K562 (cell line): Measurements from ENCODE around the gene FKRP. TPM values are rescaled to one million over a fixed set of nuclear protein-coding genes. Genes with fewer than 3 reads are reported as not detected.

Experiments used
- CBX2 ChIP-seq: fragments of 200-600 bp; sonication (generic); IDR thresholded peaks from one replicate; pipeline ENCODE4 v1.6.1; 2012; ENCODE audit warnings: mild to moderate bottlenecking, low read length, inconsistent platforms; ENCODE audit not compliant: insufficient read depth, poor library complexity, severe bottlenecking
- CREB1 ChIP-seq, 2 experiments: sonication (generic) in 1 of 2; formaldehyde crosslinking in 1 of 2; IDR thresholded peaks; 2 replicates each; pipeline versions ENCODE4 v1.6.1 to v1.8.0; 2012 to 2022; ENCODE audit warnings: inconsistent platforms in 1 of 2, mild to moderate bottlenecking in 1 of 2, missing genetic modification reagents in 1 of 2, moderate library complexity in 1 of 2
- GTF2E2 ChIP-seq: fragments of 200-800 bp; sonication (Bioruptor generic); IDR thresholded peaks from 2 replicates; pipeline ENCODE4 v1.6.1; 2016; ENCODE audit warnings: missing genetic modification characterization, missing compliant biosample characterization
- HDAC6 ChIP-seq: IDR thresholded peaks from 2 replicates; pipeline ENCODE4 v1.6.1; 2012; ENCODE audit warnings: low read depth, mild to moderate bottlenecking, control low read depth, inconsistent platforms, low read length, moderate library complexity
- HDAC8 ChIP-seq: fragments of 450-650 bp; IDR thresholded peaks from 2 replicates; pipeline ENCODE4 v1.6.1; 2016; ENCODE audit warnings: mild to moderate bottlenecking, missing genetic modification characterization, moderate library complexity, missing compliant biosample characterization
- HEY1 ChIP-seq: fragments of 250-450 bp; sonication (Bioruptor Pico); IDR thresholded peaks from 2 replicates; pipeline ENCODE4 v1.5.0; 2020; ENCODE audit warnings: mild to moderate bottlenecking, moderate library complexity, borderline replicate concordance
- ILK ChIP-seq: fragments of 450-650 bp; IDR thresholded peaks from 2 replicates; pipeline ENCODE4 v1.6.1; 2016; ENCODE audit warnings: missing genetic modification characterization, low read depth, mild to moderate bottlenecking, missing compliant biosample characterization, moderate library complexity, borderline replicate concordance
- KDM1A ChIP-seq, 2 experiments: fragments of 450-650 bp; IDR thresholded peaks; 2 replicates each; pipeline ENCODE4 v1.6.1; 2016; ENCODE audit warnings: mild to moderate bottlenecking in 2 of 2
- MCM2 ChIP-seq: fragments of 450-650 bp; IDR thresholded peaks from 2 replicates; pipeline ENCODE4 v1.6.1; 2017; ENCODE audit warnings: low read depth, mild to moderate bottlenecking
- MIER1 ChIP-seq: fragments of 450-650 bp; IDR thresholded peaks from 2 replicates; pipeline ENCODE4 v1.6.1; 2016; ENCODE audit warnings: antibody characterized with exemption, mild to moderate bottlenecking, low read depth
- MYC ChIP-seq, 2 experiments: fragments of 250-450 bp in 1 of 2; sonication (Bioruptor Pico) in 1 of 2; IDR thresholded peaks; 2 replicates each; pipeline versions ENCODE4 v1.5.1 to v1.6.1; 2012 to 2021; ENCODE audit warnings: low read depth in 2 of 2, borderline replicate concordance in 1 of 2, improper control_type of control experiment in 1 of 2, low read length in 1 of 2, mild to moderate bottlenecking in 1 of 2, moderate library complexity in 1 of 2
- MYNN ChIP-seq, 2 experiments: sonication (generic); formaldehyde crosslinking in 1 of 2; IDR thresholded peaks; 2 replicates each; pipeline versions ENCODE4 v1.5.0 to v1.6.1; 2016 to 2020; ENCODE audit warnings: antibody characterized with exemption in 1 of 2, missing genetic modification reagents in 1 of 2
- NCOA6 ChIP-seq: fragments of 450-650 bp; IDR thresholded peaks from 2 replicates; pipeline ENCODE4 v1.6.1; 2017; ENCODE audit warnings: mild to moderate bottlenecking
- NELFE ChIP-seq: IDR thresholded peaks from 2 replicates; pipeline ENCODE4 v1.6.1; 2011; ENCODE audit warnings: mild to moderate bottlenecking; ENCODE audit not compliant: insufficient read depth, insufficient read length
- NFIC ChIP-seq: fragments of 450-650 bp; IDR thresholded peaks from 2 replicates; pipeline ENCODE4 v1.6.1; 2017; ENCODE audit warnings: mild to moderate bottlenecking, inconsistent platforms
- NFXL1 ChIP-seq: fragments of 450-650 bp; formaldehyde crosslinking; IDR thresholded peaks from 2 replicates; pipeline ENCODE4 v1.4.0; 2021; ENCODE audit warnings: mild to moderate bottlenecking
- NONO ChIP-seq, 2 experiments: fragments of 200-400 bp in 1 of 2; fragments of 450-650 bp in 1 of 2; formaldehyde crosslinking in 1 of 2; IDR thresholded peaks; 2 replicates each; pipeline ENCODE4 v1.6.1; 2017; ENCODE audit warnings: low read depth in 2 of 2, mild to moderate bottlenecking in 2 of 2, moderate library complexity in 2 of 2, low read length in 1 of 2
- RB1 ChIP-seq: fragments of 450-650 bp; IDR thresholded peaks from 2 replicates; pipeline ENCODE4 v1.6.1; 2017; ENCODE audit warnings: low read depth, mild to moderate bottlenecking
- RBM14 ChIP-seq: fragments of 200-400 bp; formaldehyde crosslinking; IDR thresholded peaks from 2 replicates; pipeline ENCODE4 v1.6.1; 2018; ENCODE audit warnings: low read depth, mild to moderate bottlenecking, low read length, moderate library complexity, borderline replicate concordance; ENCODE audit not compliant: insufficient read depth
- SNAPC5 ChIP-seq: fragments of 250-450 bp; sonication (Bioruptor Pico); IDR thresholded peaks from 2 replicates; pipeline ENCODE4 v1.8.0; 2021; ENCODE audit warnings: moderate library complexity, mild to moderate bottlenecking, inconsistent platforms
- SRF ChIP-seq, 2 experiments: fragments of 250-450, 450-650 bp in 1 of 2; sonication (Bioruptor Pico) in 1 of 2; sonication (generic) in 1 of 2; formaldehyde crosslinking; IDR thresholded peaks; 2 replicates each; pipeline versions ENCODE4 v1.5.0 to v1.5.1; 2020 to 2022; ENCODE audit warnings: mild to moderate bottlenecking in 1 of 2, missing genetic modification reagents in 1 of 2
- ZKSCAN8 ChIP-seq: fragments of 200-800 bp; sonication (Bioruptor generic); IDR thresholded peaks from 2 replicates; pipeline ENCODE4 v1.6.1; 2016; ENCODE audit warnings: missing genetic modification characterization, missing compliant biosample characterization
- ZNF121 ChIP-seq: sonication (generic); formaldehyde crosslinking; conservative IDR thresholded peaks from 2 replicates; pipeline ENCODE4 v1.8.0; 2022; ENCODE audit warnings: missing genetic modification reagents
- ZNF197 ChIP-seq: fragments of 200-800 bp; sonication (Bioruptor generic); IDR thresholded peaks from 2 replicates; pipeline ENCODE4 v1.6.1; 2016; ENCODE audit warnings: low read depth, missing genetic modification characterization, missing compliant biosample characterization
- ZNF311 ChIP-seq: fragments of 250-450 bp; sonication (Bioruptor Pico); IDR thresholded peaks from 2 replicates; pipeline ENCODE4 v1.4.0; 2020; ENCODE audit warnings: mild to moderate bottlenecking, moderate library complexity
- ZNF511 ChIP-seq: sonication (generic); formaldehyde crosslinking; IDR thresholded peaks from 2 replicates; pipeline ENCODE4 v1.8.0; 2022; ENCODE audit warnings: mild to moderate bottlenecking, missing genetic modification reagents
- ZNF561 ChIP-seq: fragments of 450-650 bp; formaldehyde crosslinking; conservative IDR thresholded peaks from 2 replicates; pipeline ENCODE4 v1.4.0; 2020; ENCODE audit warnings: mild to moderate bottlenecking, moderate library complexity
- ZNF695 ChIP-seq: fragments of 450-650 bp; formaldehyde crosslinking; IDR thresholded peaks from 2 replicates; pipeline ENCODE4 v1.4.0; 2020; ENCODE audit warnings: mild to moderate bottlenecking, moderate library complexity
- ZNF75A ChIP-seq: fragments of 450-650 bp; formaldehyde crosslinking; IDR thresholded peaks from 2 replicates; pipeline ENCODE4 v1.4.0; 2020; ENCODE audit warnings: mild to moderate bottlenecking
- polyA plus RNA-seq, 8 experiments: library from polyadenylated mRNA; depleted of rRNA in 4 of 8; stranded (reverse) in 5 of 8; unstranded in 3 of 8; fragments of >200 nt; fragmentation: Nextera tagmentation in 2 of 8; fragmentation: Illumina TruSeq in 1 of 8; extraction: Ambion mirVana in 2 of 8; extraction: Trizol in 1 of 8; gene quantifications; 2 replicates each; pipeline versions ENCODE4 v1.2.1 to v1.2.3, GENCODE V29; 2011 to 2014; ENCODE audit warnings: inconsistent platforms in 1 of 8, missing spikeins in 1 of 8
- total RNA-seq, 7 experiments: library from RNA; depleted of rRNA in 6 of 7; stranded (reverse); fragments of >200 nt in 6 of 7; fragmentation: Illumina TruSeq in 2 of 7; extraction: Trizol in 2 of 7; gene quantifications; 2 replicates each; pipeline versions ENCODE4 v1.2.1 to v1.2.3, GENCODE V29; 2011 to 2021; ENCODE audit warnings: low replicate concordance in 1 of 7

The FKRP gene
- total and polyA plus RNA-seq, 9 of the 15 experiments (the other 6 are each of a cell fraction or from before 2014, with no cell fraction given): 0.68 to 16.1 (median 6.5) TPM

- TF ChIP-seq CREB1 (IDR thresholded peaks at IDR 0.05): no peak
- no peak for TF ChIP-seq CREB1 (CRISPR knock-in tag; IDR thresholded peaks at IDR 0.05)
- no peak for TF ChIP-seq RBM14
- TF ChIP-seq MYC (IDR thresholded peaks at IDR 0.05; ENCODE audit: low read depth, low read length): peak; percentile 27; the same call in 1 of the 2 replicates
- TF ChIP-seq MYC (CRISPR knock-in tag; IDR thresholded peaks at IDR 0.05; ENCODE audit: borderline replicate concordance, low read depth): no peak
- no peak for TF ChIP-seq HDAC6
- no peak for TF ChIP-seq ZNF561 (CRISPR knock-in tag)
- TF ChIP-seq ZNF121 (CRISPR knock-in tag): no peak
- no peak for TF ChIP-seq CBX2
- TF ChIP-seq GTF2E2 (tag): no peak
- TF ChIP-seq SRF (CRISPR knock-in tag; IDR thresholded peaks at IDR 0.05): no peak
- no peak for TF ChIP-seq NFXL1
- TF ChIP-seq MCM2: no peak
- no peak for TF ChIP-seq ZNF695 (CRISPR knock-in tag)
- TF ChIP-seq NCOA6: no peak
- no peak for TF ChIP-seq ILK
- TF ChIP-seq MIER1: no peak
- TF ChIP-seq NELFE: no peak
- TF ChIP-seq SNAPC5 (CRISPR knock-in tag): no peak
- no peak for TF ChIP-seq ZNF75A
- no peak for TF ChIP-seq NFIC
- peak; percentile 60 to 66; a peak in 2 of 4 replicates for TF ChIP-seq KDM1A (IDR thresholded peaks at IDR 0.05)
- TF ChIP-seq ZNF511 (CRISPR knock-in tag): 0 out of 2 replicates have a peak, but pooled peaks have one; percentile 25
- no peak for TF ChIP-seq HEY1 (CRISPR knock-in tag)
- TF ChIP-seq MYNN (IDR thresholded peaks at IDR 0.05): no peak
- no peak for TF ChIP-seq MYNN (CRISPR knock-in tag; IDR thresholded peaks at IDR 0.05)
- TF ChIP-seq NONO (IDR thresholded peaks at IDR 0.05; ENCODE audit: low read depth in 2 of 2, low read length in 1 of 2): 0 out of 4 replicates have a peak, but pooled peaks have one; percentile 3 to 65
- TF ChIP-seq RB1: 0 out of 2 replicates have a peak, but pooled peaks have one; percentile 13
- TF ChIP-seq ZNF311 (CRISPR knock-in tag): no peak
- TF ChIP-seq HDAC8 (tag): no peak
- peak; percentile 71; the same call in 1 of the 2 replicates for TF ChIP-seq ZNF197
- no peak for TF ChIP-seq ZKSCAN8 (CRISPR knock-in tag)
Observed at GRCh38 chr19:46746281-46747057, 612 bp downstream of the FKRP start, which contains the start of gene STRN4 (continued).
